ENCODE results near the gene SERPINB6.
"Not testable (repeated sequence)": the region's sequence is repeated elsewhere in the genome, so short reads cannot be mapped to it uniquely, and the experiment has no call there.

Gene SERPINB6

DNA sequence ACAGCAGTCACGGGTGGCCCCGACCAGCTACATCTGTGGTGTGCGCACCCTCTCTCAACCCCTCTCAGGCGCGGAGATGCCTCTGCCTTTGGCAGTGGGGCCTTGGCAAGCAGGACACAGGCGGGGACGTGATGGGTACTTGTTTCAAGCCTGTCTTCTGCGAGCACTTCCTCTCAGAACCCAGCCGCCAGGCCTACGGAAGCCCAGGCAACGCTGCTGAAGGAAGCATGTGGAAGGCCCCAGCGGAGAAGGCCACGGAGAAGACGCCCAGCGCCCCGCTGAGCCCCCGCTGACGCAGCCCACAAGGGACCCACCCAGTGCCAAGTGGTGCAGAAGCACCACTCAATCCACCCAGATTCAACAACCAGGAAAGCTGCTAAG is 13.0 kb downstream of the SERPINB6 start:
- DNase-seq (ENCODE audit: low read depth): no peak

- no peak for DNase-seq (ENCODE audit: low read depth)
Measured at GRCh38 chr6:2957696-2958330, 13.6 kb downstream of the SERPINB6 start.

DNA sequence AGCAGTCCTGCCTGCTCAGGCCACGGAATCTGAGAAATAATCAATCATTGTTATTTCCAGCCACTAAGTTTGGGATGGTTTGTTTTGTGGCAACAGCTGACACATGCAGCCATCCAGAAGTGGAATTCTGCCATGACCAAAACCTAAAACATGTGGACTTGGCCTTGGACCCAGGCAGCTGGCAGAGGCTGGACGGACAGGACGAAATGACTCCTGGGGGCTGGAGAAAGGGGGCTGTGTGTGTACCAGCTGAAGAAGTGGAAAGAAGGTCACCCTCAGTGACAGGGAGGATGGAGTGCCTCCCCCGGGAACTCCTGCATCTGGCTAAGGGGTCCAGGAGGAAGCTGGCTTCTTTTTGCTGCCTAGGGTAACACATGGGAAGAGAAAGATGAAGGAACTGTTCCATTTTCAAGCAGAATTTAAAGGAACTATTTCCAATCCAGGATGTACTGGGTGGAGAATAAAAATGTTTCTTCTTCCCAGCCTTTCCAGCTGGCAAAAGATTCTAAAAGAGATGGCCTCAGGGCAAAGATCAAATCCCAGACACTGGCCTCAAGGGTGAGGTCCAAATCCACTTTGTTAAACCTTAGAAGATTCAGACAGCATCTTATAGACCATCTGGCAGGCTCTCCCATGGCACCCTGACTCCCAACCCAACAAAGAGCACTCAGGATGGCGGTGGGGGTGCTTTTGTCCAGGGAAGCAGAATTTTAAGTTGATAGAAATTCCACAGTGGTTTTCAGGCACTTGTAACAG is 14.3 kb downstream of the SERPINB6 start:
- no peak for DNase-seq (ENCODE audit: low read depth)

- no peak for DNase-seq (ENCODE audit: low read depth)
Measured at GRCh38 chr6:2953098-2953497, 18.3 kb downstream of the SERPINB6 start.

DNA sequence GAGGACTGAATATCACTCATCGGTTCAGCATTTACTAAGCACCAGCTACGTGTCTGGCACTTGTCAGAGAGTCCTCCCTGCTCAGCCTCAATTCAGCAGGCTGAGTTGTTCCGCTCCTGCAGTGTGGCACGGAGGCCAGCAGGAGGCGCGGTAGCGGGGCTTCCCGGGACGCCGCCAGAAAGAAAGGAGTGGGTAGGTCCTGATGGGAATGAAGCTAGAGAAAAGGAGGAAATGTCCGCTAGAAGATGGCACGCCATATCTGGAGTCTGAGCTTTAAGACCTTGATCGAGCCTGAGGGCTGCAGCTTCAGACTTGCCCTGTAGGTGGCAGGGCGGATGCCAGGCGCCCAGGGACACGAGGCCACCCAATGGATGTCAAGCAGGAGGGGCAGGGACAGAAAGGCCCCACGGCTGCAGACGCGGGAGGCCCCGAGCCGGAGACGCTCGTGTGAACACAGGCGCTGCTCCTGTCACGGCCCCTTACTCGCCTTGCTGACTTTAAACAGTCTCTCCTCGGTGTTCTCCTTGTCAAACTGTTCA is 18.7 kb downstream of the SERPINB6 start:
- DNase-seq (ENCODE audit: low read depth): peak; percentile 89

GRCh38 chr6:2951728-2952127 is 19.6 kb downstream of the SERPINB6 start:
- DNase-seq (ENCODE audit: low read depth): no peak

DNA sequence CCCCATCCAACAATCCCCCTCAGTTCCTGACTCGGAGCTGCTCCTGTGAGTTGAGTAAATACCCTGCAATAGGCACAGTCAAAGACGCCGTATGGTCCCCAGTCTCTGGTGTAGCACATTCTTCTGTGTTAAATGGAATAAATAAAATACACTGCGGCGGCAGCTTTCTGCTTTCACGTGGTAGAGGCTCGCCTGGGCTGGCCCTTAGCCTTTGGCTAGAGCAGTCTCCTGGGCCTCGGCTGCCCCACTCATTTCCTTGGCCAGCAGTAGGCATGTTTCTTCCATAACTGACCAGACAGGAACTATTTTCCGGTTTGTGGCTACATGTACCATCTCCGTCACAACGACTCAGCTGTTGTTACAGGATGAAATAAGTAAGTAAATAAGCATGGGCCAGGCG is 20.7 kb downstream of the SERPINB6 start:
- no peak for DNase-seq (ENCODE audit: low read depth)

DNA sequence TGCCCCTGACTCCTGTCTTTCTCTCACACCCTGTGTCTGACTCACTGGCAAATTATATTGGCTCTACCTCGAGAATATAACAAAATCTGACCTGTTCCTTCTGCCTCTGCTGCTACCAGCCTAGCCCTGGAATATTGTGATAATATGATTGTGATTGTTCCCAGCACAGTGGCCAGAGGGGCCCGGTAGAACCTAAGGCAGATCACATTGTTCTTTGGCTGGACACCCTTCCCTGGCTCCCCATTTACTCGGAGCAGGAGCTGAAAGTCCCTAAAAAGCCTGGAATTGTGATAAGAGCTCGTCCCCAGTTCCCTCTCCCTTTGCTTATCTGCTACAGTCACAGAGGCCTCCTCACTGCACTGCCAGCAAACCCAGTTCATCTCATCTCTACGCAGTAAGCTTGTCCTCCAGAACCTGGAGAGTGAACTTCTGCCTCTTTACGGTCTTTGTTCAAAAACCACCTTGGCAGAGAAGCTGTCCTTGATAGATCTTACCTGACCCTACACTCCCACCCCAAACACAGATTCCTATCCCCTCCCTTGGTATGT is 21.8 kb downstream of the SERPINB6 start:
- DNase-seq (ENCODE audit: low read depth): no peak

DNA sequence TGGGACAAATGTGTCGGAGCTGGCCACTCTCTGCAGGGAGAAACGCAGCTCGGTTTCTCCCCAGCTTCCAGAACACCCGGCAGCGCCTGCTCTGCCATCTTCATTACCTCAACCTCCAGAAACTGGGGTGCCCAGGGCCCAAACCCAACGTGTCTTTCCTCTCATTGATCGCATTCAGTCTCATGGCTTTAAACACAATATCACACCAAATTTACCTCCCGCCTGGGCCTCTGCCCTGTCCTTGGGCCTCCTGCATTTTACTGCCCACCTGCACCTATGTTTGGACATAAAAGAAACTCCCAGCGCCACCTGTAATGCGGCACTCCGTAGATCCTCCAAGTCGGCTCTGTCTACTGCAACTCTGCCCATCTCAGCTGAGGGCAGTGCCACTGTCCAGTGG is 22.2 kb downstream of the SERPINB6 start:
- DNase-seq (ENCODE audit: low read depth): no peak

GRCh38 chr6:2948228-2949025 is 22.9 kb downstream of the SERPINB6 start:
- DNase-seq (ENCODE audit: low read depth): no peak

GRCh38 chr6:2947445-2947844 is 23.9 kb downstream of the SERPINB6 start:
- DNase-seq (ENCODE audit: low read depth): no peak

DNA sequence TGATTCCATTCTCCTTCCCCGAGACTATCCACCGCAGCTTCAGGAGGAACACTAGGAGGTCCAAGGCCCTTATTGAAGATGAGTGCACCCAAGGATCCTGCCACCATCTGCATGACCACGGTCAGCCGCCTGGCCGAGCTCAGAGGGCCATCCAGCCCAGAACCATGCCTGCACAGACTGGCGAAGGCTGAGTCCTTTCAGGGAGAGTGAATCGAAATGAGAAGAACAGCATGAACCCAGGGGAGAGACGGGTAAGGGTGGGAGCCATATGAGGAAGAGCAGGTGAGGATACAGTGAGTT is 26.3 kb downstream of the SERPINB6 start:
- no peak for DNase-seq (ENCODE audit: low read depth)

- no peak for DNase-seq (ENCODE audit: low read depth)
Measured at GRCh38 chr6:2944405-2945152, 26.8 kb downstream of the SERPINB6 start.

GRCh38 chr6:2943564-2943955 is 27.8 kb downstream of the SERPINB6 start:
- no peak for DNase-seq (ENCODE audit: low read depth)

DNA sequence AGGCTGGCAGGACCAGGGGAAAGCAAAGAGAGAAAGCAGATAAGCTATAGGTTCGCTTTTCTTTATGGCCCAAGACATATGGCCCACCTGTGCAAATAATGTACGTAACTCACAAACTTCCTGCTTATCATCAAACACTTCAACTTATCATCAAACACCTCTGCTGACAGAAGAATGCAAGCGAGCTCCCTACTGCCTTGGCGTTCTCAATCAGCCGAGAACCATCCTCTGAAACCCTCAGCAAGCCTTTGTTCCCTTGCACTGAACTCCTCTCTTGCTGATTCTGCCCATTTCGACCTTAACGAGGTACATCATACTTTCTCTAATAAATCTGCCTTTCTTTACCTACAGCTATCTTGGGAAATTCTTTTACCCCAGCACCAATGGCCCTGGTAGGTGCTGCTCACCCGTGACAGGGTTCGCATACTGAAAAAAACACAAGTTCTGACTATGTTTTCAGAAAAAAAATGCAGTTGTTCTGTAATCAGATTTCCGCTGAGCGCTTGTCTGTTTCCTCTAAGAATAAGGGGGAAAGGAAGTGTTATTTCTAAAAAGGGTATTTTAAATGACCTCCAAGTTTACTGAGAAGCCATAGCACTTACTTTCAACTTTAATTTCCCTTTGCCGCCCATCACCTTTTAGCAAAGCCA is 28.3 kb downstream of the SERPINB6 start:
- no peak for DNase-seq (ENCODE audit: low read depth)

DNA sequence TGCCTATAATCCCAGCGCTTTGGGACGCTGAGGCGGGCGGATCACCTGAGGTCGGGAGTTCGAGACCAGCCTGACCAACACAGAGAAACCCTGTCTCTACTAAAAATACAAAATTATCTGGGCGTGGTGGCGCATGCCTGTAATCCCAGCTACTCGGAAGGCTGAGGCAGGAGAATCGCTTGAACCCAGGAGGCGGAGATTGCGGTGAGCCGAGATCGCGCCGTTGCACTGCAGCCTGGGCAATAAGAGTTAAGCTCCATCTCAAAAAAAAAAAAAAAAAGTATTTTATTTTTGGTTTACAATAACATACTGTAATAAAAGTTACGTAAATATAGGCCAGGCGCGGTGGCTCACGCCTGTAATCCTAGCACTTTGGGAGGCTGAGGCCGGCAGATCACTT is 29.3 kb downstream of the SERPINB6 start:
- not testable (repeated sequence) for DNase-seq (ENCODE audit: low read depth)

GRCh38 chr6:2940851-2941250 is 30.5 kb downstream of the SERPINB6 start:
- DNase-seq (ENCODE audit: low read depth): peak; percentile 12

DNA sequence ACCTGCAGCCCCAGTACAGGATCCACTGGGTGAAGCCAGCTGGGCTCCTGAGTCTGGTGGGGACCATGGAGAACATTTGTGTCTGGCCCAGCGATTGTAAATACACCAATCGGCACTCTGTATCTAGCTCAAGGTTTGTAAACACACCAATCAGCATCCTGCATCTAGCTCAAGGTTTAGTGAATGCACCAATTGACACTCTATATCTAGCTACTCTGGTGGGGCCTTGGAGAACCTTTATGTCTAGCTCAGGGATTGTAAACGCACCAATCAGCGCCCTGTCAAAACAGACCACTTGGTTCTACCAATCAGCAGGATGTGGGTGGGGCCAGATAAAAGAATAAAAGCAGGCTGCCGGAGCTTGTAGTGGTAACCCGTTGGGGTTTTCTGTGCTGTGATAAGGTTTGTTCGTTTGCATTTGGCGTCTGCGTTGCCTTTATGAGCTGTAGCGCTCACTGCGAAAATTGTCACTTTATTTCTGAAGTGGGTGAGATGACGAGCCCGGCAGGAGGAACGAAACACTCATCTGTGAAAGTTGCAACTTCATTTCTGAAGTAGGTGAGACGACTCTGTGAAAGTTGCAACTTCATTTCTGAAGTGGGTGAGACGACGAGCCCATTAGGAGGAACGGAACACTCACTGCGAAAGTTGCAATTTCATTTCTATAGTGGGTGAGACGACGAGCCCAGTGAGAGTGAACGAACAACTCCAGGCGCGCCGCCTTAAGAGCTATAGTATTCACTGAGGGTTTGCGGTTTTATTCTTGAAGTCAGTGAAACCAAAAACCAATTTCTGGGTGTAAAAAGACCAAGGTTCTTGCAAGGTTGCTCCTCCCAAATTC is 31.1 kb downstream of the SERPINB6 start:
- DNase-seq (ENCODE audit: low read depth): no peak

DNA sequence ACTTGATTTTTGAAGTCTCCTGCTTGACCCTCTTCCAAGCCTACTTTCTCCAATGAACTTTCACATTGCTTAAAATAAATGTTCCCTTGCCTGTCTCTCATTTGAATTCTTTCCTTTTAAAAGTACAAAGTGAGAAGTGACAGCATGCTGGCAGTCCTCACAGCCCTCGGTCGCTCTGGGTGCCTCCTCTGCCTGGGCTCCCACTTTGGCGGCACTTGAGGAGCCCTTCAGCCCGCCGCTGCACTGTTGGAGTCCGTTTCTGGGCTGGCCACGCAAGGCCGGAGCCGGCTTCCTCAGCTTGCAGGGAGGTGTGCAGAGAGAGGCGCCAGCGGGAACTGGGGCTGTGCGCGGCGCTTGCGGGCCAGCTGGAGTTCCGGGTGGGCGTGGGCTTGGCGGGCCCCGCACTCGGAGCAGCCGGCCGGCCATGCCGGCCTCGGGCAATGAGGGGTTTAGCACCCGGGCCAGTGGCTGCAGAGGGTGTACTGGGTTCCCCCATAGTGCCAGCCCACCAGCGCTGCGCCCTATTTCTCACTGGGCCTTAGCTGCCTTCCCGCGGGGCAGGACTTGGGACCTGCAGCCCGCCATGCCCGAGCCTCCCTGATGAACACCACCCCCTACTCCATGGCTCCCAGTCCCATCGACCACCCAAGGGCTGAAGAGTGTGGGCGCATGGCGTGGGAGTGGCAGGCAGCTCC is 31.9 kb downstream of the SERPINB6 start:
- DNase-seq (ENCODE audit: low read depth): no peak

DNA sequence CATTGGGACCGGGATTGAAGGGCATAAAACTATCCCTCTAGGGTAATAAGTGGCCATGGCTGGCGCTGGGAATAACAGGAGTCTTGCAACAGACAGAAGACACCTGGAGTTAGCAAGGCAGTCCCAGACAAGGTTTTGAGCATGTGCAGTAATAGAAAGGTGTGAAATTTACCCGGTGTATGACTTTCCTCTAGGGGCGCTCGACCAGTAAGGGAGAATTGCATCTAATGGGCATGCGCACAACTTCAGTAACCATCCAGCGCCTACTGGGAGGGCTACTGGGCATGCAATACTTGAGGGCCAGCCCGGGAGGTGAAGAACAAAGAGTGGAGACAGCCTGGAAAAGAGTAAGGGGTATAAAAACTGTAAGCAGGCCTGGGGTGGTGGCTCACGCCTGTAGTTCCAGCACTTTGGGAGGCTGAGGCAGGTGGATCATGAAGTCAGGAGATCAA is 32.7 kb downstream of the SERPINB6 start:
- no peak for DNase-seq (ENCODE audit: low read depth)

Measured in amniotic epithelial cell (primary cell).